Lower lobe of right lung (tissue), 2 donors: ENCODE results near the gene TBC1D22B. TPM values are rescaled to one million over a fixed set of nuclear protein-coding genes. Genes with fewer than 3 reads are reported as not detected.
"Not testable (repeated sequence)": the region's sequence is repeated elsewhere in the genome, so short reads cannot be mapped to it uniquely, and the experiment has no call there.

ENCODE experiments used
- ATAC-seq, 2 donors: fragments of 200-7000 bp; cut with Tn5 transposase; one replicate each; pipeline ENCODE4 v1.9.1; 2020 to 2022; ENCODE audit warnings: mild to moderate bottlenecking in 2 of 2, moderate library complexity in 2 of 2
- DNase-seq: peaks from one replicate; pipeline ENCODE4 v3.0.0-alpha.2; 2020
- H3K27ac ChIP-seq: fragments of 200-600 bp; one replicate; pipeline ENCODE4 v1.8.0; 2022
- H3K27me3 ChIP-seq: fragments of 200-600 bp; one replicate; pipeline ENCODE4 v1.8.0; 2022; ENCODE audit warnings: low read depth
- H3K36me3 ChIP-seq: fragments of 200-600 bp; one replicate; pipeline ENCODE4 v1.8.0; 2022; ENCODE audit warnings: mild to moderate bottlenecking
- H3K4me1 ChIP-seq: fragments of 200-600 bp; one replicate; pipeline ENCODE4 v1.8.0; 2022
- H3K4me3 ChIP-seq: fragments of 200-600 bp; one replicate; pipeline ENCODE4 v1.8.0; 2022; ENCODE audit warnings: mild to moderate bottlenecking
- H3K9me3 ChIP-seq: fragments of 200-600 bp; one replicate; pipeline ENCODE4 v1.8.0; 2022
- intact Hi-C: fragments of 100-400 bp; cut with DNase I; formaldehyde crosslinking; loops from one replicate; pipeline ENCODE4 v1.11.0; 2022
- total RNA-seq: library from RNA; stranded (reverse); fragmentation: NEBNext Ultra II Directional; extraction: Animal tissue kit (Norgen Biotek cat#: 25700); gene quantifications from one replicate; pipeline ENCODE4 v1.2.1, GENCODE V29; 2021
- TF ChIP-seq, protein P1 (sequence below): fragments of 200-600 bp; IDR thresholded peaks from one replicate; pipeline ENCODE4 v1.8.0; 2022; ENCODE audit warnings: antibody characterized with exemption, mild to moderate bottlenecking
- donor health status: DM: no; HTN: yes; CAD: no; lungs with severe emphysema.

Gene TBC1D22B
- total RNA-seq, 1 donor from 2014 or later = 11.5 TPM

DNA sequence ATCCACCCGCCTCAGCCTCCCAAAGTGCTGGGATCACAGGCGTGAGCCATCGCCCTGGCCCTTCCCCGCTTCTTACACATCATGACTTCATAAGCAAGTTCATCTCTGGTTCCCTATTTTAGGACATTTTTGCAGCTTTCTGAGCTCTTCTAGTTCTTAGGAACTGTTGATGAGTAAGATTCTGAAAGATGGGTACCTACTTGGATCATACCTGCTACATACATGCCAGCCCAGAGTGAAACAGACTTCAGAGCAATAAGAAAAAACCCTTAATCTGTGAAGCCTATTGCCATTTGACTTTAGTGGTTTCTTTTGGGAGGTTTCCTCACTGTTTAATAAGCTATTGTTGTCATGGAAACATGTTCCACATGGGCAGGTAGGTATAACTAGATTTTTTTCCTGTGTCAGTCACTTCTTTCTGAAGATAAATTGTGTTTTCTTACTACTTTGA is 28.3 kb downstream of the TBC1D22B start:
- H3K4me3 ChIP-seq = no peak overlapping the region
- H3K27ac ChIP-seq = no peak overlapping the region
- H3K27me3 ChIP-seq = no peaks in the 10 kb centered on the region
- ATAC-seq (no peak), DNase-seq (no peak)
- peaks cover 74% of the 10 kb centered on the region for H3K36me3 ChIP-seq
- TF ChIP-seq, protein P1, sequence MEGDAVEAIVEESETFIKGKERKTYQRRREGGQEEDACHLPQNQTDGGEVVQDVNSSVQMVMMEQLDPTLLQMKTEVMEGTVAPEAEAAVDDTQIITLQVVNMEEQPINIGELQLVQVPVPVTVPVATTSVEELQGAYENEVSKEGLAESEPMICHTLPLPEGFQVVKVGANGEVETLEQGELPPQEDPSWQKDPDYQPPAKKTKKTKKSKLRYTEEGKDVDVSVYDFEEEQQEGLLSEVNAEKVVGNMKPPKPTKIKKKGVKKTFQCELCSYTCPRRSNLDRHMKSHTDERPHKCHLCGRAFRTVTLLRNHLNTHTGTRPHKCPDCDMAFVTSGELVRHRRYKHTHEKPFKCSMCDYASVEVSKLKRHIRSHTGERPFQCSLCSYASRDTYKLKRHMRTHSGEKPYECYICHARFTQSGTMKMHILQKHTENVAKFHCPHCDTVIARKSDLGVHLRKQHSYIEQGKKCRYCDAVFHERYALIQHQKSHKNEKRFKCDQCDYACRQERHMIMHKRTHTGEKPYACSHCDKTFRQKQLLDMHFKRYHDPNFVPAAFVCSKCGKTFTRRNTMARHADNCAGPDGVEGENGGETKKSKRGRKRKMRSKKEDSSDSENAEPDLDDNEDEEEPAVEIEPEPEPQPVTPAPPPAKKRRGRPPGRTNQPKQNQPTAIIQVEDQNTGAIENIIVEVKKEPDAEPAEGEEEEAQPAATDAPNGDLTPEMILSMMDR = no peak
- H3K9me3 ChIP-seq = no peaks in the 10 kb centered on the region
- intact Hi-C loops = no loop called here
- no peaks in the 10 kb centered on the region for H3K4me1 ChIP-seq

DNA sequence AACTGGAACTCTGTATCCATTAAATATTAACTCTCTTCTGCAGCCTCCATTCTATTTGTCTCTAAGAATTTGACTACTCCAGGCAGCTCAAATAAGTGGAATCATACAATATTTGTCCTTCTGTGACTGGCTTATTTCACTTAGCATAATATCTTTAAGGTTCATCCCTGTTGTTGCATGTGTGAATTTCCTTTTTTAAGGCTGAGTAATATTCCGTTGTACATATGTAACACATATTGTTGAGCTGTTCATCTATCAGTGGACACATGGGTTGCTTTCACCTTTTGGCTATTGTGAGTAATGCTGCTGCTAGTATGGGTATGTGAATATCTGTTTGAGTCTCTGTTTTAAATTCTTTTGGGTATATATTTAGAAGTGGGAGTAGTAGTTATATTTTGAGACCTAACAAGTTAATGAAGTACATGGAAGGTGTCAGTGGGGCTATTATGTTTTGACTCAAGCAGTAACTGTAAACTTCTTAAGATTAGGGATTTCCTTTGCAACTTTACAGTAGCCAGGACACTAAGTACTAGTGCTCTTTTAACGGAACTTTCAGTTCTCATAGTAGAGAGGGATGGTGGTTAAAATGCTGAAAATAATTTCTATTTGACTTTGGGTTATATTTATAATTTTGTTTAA is 30.1 kb downstream of the TBC1D22B start:
- Histone ChIP-seq H3K4me1 (no peaks in the 10 kb centered on the region), H3K36me3 (peaks cover 75% of the 10 kb centered on the region), H3K9me3 (no peaks in the 10 kb centered on the region), H3K27me3 (no peaks in the 10 kb centered on the region), H3K27ac (no peak overlapping the region), H3K4me3 (no peak overlapping the region)
- no peak for ATAC-seq
- TF ChIP-seq, protein P1 = no peak
- no peak for DNase-seq
- intact Hi-C loops = no loop called here

DNA sequence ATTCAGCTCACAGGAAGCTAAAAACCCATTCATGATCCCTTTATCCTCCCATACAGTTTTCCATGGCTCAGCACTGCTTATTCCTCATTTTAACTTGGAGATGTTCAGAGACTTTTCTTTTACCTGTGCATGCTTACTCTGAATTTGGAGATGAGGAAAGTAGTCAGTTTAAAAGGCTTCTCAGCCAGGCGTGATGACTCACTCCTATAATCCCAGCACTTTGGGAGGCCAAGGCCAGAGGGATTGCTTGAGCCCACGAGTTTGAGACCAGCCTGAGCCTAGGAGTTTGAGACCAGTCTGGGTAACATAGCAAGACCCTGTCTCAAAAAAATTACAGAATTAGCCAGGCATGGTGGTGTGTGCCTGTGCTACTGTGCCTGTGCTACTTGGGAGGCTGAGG is 30.7 kb downstream of the TBC1D22B start:
- Histone ChIP-seq H3K36me3 (peaks cover 73% of the 10 kb centered on the region), H3K27me3 (no peaks in the 10 kb centered on the region), H3K9me3 (no peaks in the 10 kb centered on the region), H3K27ac (no peak overlapping the region), H3K4me1 (no peaks in the 10 kb centered on the region), H3K4me3 (no peak overlapping the region)
- intact Hi-C loops = no loop called here
- ATAC-seq = no peak
- TF ChIP-seq, protein P1 = no peak
- DNase-seq = no peak

DNA sequence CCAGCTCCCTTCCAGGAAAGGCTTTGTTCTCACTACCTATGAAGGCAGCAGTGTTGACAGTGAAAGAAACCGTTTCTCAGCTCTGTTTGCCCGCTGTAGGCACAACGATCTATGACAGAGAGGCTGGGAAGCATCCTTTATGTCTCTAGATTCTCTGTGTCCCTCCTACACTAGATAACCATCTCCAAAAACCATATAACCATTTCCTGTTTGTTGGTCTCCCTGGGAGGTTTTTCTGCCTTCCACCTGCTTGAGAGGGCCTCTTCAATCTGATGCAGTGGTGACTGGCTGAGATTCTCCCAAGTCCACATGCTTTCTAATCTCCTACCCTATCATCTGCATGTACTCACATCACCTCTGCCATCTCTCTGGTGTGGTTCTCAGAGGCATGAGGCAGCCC is 32.4 kb downstream of the TBC1D22B start:
- intact Hi-C loops = no loop called here
- H3K9me3 ChIP-seq = no peaks in the 10 kb centered on the region
- H3K27me3 ChIP-seq = no peaks in the 10 kb centered on the region
- H3K4me3 ChIP-seq = no peak overlapping the region
- H3K4me1 ChIP-seq = no peaks in the 10 kb centered on the region
- peaks cover 70% of the 10 kb centered on the region for H3K36me3 ChIP-seq
- no peak for ATAC-seq
- no peak overlapping the region for H3K27ac ChIP-seq
- TF ChIP-seq, protein P1 = no peak
- no peak for DNase-seq

DNA sequence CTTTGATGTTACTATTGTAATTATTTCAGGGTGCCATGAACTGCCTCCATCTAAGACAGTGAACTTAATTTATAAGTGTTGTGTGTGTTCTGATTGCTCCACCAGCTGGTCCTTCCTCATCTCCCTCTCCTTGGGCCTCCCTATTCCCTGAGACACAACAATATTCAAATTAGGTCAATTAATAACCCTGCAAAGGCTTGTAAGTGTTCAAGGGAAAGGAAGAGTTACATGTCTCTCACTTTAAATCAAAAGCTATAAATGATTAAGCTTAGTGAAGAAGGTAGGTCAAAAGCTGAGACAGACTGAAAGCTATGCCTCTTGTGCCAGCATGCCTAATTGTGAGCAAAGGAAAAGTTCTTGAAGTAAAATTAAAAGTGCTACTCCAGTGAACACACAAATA is 35.9 kb downstream of the TBC1D22B start:
- Histone ChIP-seq H3K36me3 (peaks cover 63% of the 10 kb centered on the region), H3K9me3 (no peaks in the 10 kb centered on the region), H3K27ac (no peak overlapping the region), H3K4me3 (no peak overlapping the region), H3K27me3 (no peaks in the 10 kb centered on the region), H3K4me1 (no peaks in the 10 kb centered on the region)
- no peak for ATAC-seq
- TF ChIP-seq, protein P1 = no peak
- no peak for DNase-seq
- intact Hi-C loops = no loop called here

DNA sequence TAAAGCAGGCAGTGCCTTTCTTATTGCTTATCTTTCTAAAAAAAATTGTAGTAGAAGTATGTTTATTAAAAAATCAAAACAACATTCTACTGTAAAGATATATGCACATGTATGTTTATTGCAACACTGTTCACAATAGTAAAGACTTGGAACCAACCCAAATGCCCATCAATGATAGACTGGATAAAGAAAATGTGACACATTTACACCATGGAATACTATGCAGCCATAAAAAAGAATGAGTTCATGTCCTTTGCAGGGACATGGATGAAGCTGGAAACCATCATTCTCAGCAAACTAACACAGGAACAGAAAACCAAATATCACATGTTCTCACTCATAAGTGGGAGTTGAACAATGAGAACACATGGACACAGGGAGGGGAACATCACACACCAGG is 40.1 kb downstream of the TBC1D22B start:
- H3K4me3 ChIP-seq, H3K4me1 ChIP-seq, DNase-seq, ATAC-seq, H3K27ac ChIP-seq, H3K27me3 ChIP-seq, H3K9me3 ChIP-seq, intact Hi-C loops: not testable (repeated sequence)
- H3K36me3 ChIP-seq = peaks cover 52% of the 10 kb centered on the region
